ENCODE results near the gene OVOL3. TPM values are rescaled to one million over a fixed set of nuclear protein-coding genes. Genes with fewer than 3 reads are reported as not detected.
A peak's percentile ranks its signal among the peaks of the same experiment; 100 is the strongest.
"Not testable (repeated sequence)": the region's sequence is repeated elsewhere in the genome, so short reads cannot be mapped to it uniquely, and the experiment has no call there.

OVOL3 gene
- not detected in 2 replicates for total RNA-seq (2014; rRNA removed; shearing (Covaris generic))
- not detected in 2 replicates for polyA plus RNA-seq (2015; cell fraction: cytosol; rRNA removed)
- polyA plus RNA-seq (2015; cell fraction: nucleus; rRNA removed), result not detected in 2 replicates

GRCh38 chr19:36110487-36111199 is at the start of gene OVOL3:
Gene OVOL3 (plus strand): TSS chr19:36111143. CDS start chr19:36111203, 60 bp downstream.
- in situ Hi-C loops (cut with HindIII; ENCODE audit: low pct_unique_long_range_greater_than_20kb, low sequenced_read_pairs), result no loop called here
- no peak for DNase-seq (ENCODE audit: low read depth, low spot score)

DNA sequence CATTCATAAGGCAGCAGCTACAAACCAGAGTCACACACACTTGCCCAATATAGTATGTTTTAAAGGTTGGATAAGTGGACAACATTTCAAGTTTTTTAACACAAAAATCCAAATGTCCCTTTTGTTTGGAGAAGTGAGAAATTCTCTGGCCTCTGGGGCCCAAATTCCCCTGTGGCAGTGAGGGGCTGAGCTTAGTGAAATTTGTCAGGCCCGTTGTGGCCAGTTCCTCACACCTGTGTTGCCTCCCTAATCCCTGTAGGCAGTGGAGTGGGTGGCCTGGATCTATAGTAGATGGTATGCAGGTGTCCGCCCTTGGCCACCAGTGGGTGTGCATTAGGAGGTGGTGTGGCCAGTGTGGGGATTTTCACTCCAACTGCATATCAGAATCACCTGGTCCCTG is 49.6 kb upstream of the OVOL3 start:
- in situ Hi-C loops (cut with HindIII; ENCODE audit: low pct_unique_long_range_greater_than_20kb, low sequenced_read_pairs), result no loop called here
- no peak for DNase-seq (ENCODE audit: low read depth, low spot score)

DNA sequence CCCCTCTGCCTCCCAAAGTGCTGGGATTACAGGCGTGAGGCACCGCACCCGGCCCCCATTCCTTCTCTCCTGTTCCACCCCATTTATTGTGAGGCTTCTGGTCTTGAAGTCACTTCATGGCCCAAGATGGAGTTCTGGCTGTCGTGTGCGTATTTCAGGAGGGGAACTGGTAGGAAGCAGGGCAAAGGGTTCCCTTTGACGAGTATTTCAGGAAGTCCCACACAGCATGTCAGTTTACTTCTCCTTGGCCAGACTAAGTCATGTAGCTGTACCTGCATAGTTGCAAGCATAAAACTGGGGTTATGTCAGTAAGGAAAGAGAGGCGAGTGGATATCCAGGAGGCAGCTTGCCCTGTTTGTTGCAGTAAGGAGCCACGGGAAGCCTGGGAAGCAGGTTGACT is 46.1 kb upstream of the OVOL3 start:
- in situ Hi-C loops (cut with HindIII; ENCODE audit: low pct_unique_long_range_greater_than_20kb, low sequenced_read_pairs), result no loop called here
- no peak for DNase-seq (ENCODE audit: low read depth, low spot score)

GRCh38 chr19:36067681-36068080 is 43.3 kb upstream of the OVOL3 start:
- in situ Hi-C loops (cut with HindIII; ENCODE audit: low pct_unique_long_range_greater_than_20kb, low sequenced_read_pairs), result no loop called here
- no peak for DNase-seq (ENCODE audit: low read depth, low spot score)

GRCh38 chr19:36068810-36069499 is 42.0 kb upstream of the OVOL3 start:
- DNase-seq (ENCODE audit: low read depth, low spot score); in situ Hi-C loops (cut with HindIII; ENCODE audit: low pct_unique_long_range_greater_than_20kb, low sequenced_read_pairs): not testable (repeated sequence)

GRCh38 chr19:36072081-36072480 is 38.9 kb upstream of the OVOL3 start:
- no peak for DNase-seq (ENCODE audit: low read depth, low spot score)
- in situ Hi-C loops (cut with HindIII; ENCODE audit: low pct_unique_long_range_greater_than_20kb, low sequenced_read_pairs), result no loop called here

GRCh38 chr19:36073121-36073876 is 37.6 kb upstream of the OVOL3 start:
- DNase-seq (ENCODE audit: low read depth, low spot score), result no peak
- in situ Hi-C loops (cut with HindIII; ENCODE audit: low pct_unique_long_range_greater_than_20kb, low sequenced_read_pairs), result no loop called here

DNA sequence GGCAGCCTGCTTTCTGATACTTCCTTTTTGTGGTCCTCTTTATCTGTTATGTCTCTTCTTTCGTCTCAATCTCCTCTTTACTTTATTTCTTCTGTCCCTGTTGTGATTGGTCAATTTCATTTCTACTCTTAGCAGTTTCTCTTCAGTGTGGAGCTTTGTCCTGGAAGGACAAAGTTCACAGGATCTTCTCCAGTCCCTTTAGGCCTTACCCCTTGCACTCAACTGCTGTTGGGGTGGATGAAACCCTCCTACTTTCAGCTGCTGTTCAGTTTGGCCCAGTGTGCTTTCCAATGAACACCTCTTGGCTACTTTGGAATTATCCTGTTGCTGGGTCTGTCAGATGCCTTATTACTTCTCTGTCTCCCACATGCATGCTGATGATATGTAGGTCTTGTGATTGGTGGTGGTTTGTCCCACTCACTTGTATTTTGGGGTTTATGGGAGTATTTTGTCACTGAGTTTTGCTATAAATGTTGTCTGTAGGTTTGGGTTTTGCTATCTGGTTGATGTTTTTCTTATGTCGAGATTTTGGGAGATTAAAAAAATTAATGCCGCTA is 31.5 kb upstream of the OVOL3 start:
- in situ Hi-C loops (cut with HindIII; ENCODE audit: low pct_unique_long_range_greater_than_20kb, low sequenced_read_pairs), result no loop called here

GRCh38 chr19:36081385-36081784 is 29.6 kb upstream of the OVOL3 start:
- peak; percentile 43 for DNase-seq (ENCODE audit: low read depth, low spot score)
- in situ Hi-C loops (cut with HindIII; ENCODE audit: low pct_unique_long_range_greater_than_20kb, low sequenced_read_pairs), result no loop called here

More for the DNA sequence above, 31.5 kb upstream of the OVOL3 start:
- no peak for DNase-seq (ENCODE audit: low read depth, low spot score)

DNA sequence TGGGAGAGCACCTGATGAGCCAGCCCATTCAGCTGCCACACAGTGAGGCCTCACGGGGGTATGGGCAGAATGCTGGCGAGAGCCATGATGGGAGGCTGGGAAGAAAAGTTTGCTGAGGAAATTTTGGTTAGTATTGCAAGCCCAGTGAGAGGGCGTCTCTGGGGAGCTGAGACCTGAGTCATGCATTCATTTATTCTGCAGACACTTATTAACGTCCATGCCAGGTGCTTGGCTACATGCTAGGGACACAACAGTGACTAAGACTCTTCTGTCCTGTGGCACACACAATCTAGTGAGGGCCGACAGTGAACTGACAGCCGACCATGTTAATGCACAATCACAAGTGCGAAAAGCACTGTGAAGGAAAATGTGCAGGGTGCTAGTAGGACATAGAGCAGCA is 29.0 kb upstream of the OVOL3 start:
- in situ Hi-C loops (cut with HindIII; ENCODE audit: low pct_unique_long_range_greater_than_20kb, low sequenced_read_pairs), result no loop called here

DNA sequence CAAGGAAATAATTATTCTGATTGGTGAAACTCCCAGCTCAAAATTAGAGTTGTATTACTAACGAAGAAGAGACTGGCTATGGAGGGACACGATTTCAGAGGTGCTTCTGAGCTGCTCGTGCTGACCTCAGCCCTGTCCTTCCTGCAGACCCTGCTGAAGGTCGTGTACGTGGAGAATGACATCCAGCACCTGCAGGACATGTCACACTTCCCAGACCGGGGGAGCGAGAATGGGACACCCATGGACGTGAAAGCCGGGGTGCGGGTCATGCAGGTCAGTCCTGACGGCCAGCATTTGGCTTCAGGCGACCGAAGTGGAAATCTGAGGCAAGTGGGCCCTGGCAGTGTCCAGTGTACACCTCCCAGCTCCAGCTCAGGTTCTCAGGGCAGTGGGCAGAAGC is 28.0 kb upstream of the OVOL3 start:
- in situ Hi-C loops (cut with HindIII; ENCODE audit: low pct_unique_long_range_greater_than_20kb, low sequenced_read_pairs), result no loop called here
- DNase-seq (ENCODE audit: low read depth, low spot score), result no peak

More for the DNA sequence above, 29.0 kb upstream of the OVOL3 start:
- DNase-seq (ENCODE audit: low read depth, low spot score), result no peak

GRCh38 chr19:36084231-36085009 is 26.5 kb upstream of the OVOL3 start:
- no peak for DNase-seq (ENCODE audit: low read depth, low spot score)
- in situ Hi-C loops (cut with HindIII; ENCODE audit: low pct_unique_long_range_greater_than_20kb, low sequenced_read_pairs), result no loop called here

DNA sequence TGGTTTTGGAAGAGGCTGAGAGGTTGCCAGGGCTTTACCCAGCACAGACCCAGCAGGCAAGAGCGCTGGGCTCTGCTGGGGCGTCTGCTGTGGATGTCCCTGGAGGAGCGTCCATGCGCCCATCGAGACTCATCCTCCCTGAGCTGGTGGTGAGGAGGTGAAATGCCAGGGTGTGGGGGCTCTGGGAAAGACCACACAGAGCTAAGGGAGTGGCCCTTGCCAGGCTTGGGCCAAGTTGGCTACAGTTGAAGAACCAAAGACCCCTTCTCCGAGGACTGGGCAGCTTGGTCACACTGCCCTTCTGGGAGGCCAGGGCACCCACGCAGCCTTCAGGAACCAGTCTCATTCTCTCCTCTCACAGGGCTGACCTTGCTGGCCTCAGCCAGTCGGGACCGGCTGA is 24.6 kb upstream of the OVOL3 start:
- in situ Hi-C loops (cut with HindIII; ENCODE audit: low pct_unique_long_range_greater_than_20kb, low sequenced_read_pairs), result no loop called here
- no peak for DNase-seq (ENCODE audit: low read depth, low spot score)

- in situ Hi-C loops (cut with HindIII; ENCODE audit: low pct_unique_long_range_greater_than_20kb, low sequenced_read_pairs), result no loop called here
These were observed 21.1 kb upstream of the OVOL3 start for GRCh38 chr19:36089847-36090246.

GRCh38 chr19:36090910-36091695 is 19.8 kb upstream of the OVOL3 start:
- in situ Hi-C loops (cut with HindIII; ENCODE audit: low pct_unique_long_range_greater_than_20kb, low sequenced_read_pairs), result no loop called here
- no peak for DNase-seq (ENCODE audit: low read depth, low spot score)

More at GRCh38 chr19:36089847-36090246, 21.1 kb upstream of the OVOL3 start:
- DNase-seq (ENCODE audit: low read depth, low spot score), result no peak

DNA sequence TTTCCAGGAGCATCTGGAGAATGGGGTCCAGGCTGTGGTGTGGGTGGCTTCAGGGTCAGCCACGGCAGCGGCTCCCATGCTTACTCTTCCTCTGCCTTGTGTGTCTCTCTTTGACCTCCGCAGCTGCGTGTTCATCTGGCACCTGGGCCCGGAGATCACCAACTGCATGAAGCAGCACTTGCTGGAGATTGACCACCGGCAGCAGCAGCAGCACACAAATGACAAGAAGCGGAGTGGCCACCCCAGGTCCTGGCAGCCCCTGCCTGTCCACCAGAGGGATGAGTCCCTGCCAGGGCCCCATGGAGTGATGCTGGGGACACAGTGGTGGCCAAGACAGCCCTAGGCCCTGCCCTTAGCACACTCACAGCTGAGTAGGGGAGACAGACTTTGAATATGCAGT is 18.4 kb upstream of the OVOL3 start:
- DNase-seq (ENCODE audit: low read depth, low spot score), result no peak
- in situ Hi-C loops (cut with HindIII; ENCODE audit: low pct_unique_long_range_greater_than_20kb, low sequenced_read_pairs), result no loop called here
